H1 (cell line): ENCODE measurements around the gene OGDH.

Experiments used
- CREB1 ChIP-seq: IDR thresholded peaks from 2 replicates; pipeline ENCODE4 v1.6.1; 2012; ENCODE audit warnings: inconsistent platforms
- FOSL1 ChIP-seq: IDR thresholded peaks from 2 replicates; pipeline ENCODE4 v1.6.1; 2011; ENCODE audit warnings: mild to moderate bottlenecking, low read depth, low read length, moderate library complexity; ENCODE audit not compliant: insufficient read depth
- PHF8 ChIP-seq: fragments of 200-600 bp; sonication (generic); conservative IDR thresholded peaks from 2 replicates; pipeline ENCODE4 v1.7.1; 2012; ENCODE audit warnings: low read depth, mild to moderate bottlenecking, inconsistent platforms, low read length, moderate library complexity
- POLR2A ChIP-seq, 2 experiments: IDR thresholded peaks; 1 replicate in 1 of 2; 2 replicates in 1 of 2; pipeline ENCODE4 v1.6.1; 2011; ENCODE audit warnings: low read depth in 2 of 2, low read length in 2 of 2, mild to moderate bottlenecking in 2 of 2; ENCODE audit errors: control extremely low read depth in 1 of 2
- RAD21 ChIP-seq, 2 experiments: IDR thresholded peaks in 1 of 2; conservative IDR thresholded peaks in 1 of 2; 2 replicates each; pipeline ENCODE4 v1.6.1; 2011; ENCODE audit warnings: low read depth in 2 of 2, low read length in 2 of 2, improper control_type of control experiment in 1 of 2, inconsistent platforms in 1 of 2, mild to moderate bottlenecking in 1 of 2, moderate library complexity in 1 of 2
- RFX5 ChIP-seq: IDR thresholded peaks from 2 replicates; pipeline ENCODE4 v1.6.1; 2011; ENCODE audit warnings: low read depth, low read length, improper control_type of control experiment, borderline replicate concordance
- TF ChIP-seq, protein P1 (sequence below), 3 experiments: IDR thresholded peaks; 1 replicate in 2 of 3; 2 replicates in 1 of 3; pipeline versions ENCODE4 v1.5.1 to v1.6.1; 2011; ENCODE audit warnings: low read length in 3 of 3, mild to moderate bottlenecking in 3 of 3, inconsistent platforms in 2 of 3, low read depth in 1 of 3, moderate library complexity in 1 of 3; ENCODE audit not compliant: insufficient read depth in 1 of 3; ENCODE audit errors: control extremely low read depth in 1 of 3
- TF ChIP-seq, protein P2 (sequence below): IDR thresholded peaks from 2 replicates; pipeline ENCODE4 v1.6.1; 2011; ENCODE audit warnings: low read depth, mild to moderate bottlenecking, low read length; ENCODE audit not compliant: insufficient read depth

DNA sequence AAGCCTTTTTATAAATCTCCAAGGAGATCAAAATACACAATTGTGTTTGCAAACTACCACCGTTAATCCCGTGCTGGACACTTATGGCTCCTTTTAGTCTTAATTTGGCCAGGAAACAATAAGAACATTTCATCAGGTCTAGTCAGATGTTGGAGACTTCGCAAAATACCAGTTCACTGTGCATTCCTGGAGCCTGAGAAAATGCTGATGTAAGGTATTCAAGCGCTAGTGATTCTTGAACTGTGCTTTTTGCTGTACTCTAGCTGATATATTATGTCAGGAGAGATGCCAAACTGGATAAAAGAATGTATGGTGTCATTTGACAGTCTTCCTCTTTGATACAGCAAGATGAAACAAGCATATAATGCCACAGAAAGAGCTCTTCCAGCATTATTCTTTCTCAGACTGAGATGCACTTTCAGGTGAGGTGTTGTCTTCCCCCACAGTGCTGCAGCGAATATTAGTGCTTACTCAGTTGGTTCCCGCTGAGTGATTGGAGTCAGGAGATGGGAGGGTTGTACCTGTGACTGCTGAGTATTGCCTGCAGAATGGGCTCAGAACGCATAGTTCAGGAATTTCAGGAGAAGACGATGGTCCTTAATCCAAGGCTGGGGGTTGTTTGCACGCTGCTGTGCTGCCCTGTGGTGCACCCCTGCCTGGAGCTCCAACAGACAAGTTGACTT lies 59.2 kb downstream of the OGDH start:
- TF ChIP-seq FOSL1: no peak
- TF ChIP-seq RFX5: no peak
- no peak for TF ChIP-seq CREB1
- TF ChIP-seq, protein P1, sequence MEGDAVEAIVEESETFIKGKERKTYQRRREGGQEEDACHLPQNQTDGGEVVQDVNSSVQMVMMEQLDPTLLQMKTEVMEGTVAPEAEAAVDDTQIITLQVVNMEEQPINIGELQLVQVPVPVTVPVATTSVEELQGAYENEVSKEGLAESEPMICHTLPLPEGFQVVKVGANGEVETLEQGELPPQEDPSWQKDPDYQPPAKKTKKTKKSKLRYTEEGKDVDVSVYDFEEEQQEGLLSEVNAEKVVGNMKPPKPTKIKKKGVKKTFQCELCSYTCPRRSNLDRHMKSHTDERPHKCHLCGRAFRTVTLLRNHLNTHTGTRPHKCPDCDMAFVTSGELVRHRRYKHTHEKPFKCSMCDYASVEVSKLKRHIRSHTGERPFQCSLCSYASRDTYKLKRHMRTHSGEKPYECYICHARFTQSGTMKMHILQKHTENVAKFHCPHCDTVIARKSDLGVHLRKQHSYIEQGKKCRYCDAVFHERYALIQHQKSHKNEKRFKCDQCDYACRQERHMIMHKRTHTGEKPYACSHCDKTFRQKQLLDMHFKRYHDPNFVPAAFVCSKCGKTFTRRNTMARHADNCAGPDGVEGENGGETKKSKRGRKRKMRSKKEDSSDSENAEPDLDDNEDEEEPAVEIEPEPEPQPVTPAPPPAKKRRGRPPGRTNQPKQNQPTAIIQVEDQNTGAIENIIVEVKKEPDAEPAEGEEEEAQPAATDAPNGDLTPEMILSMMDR (IDR thresholded peaks at IDR 0.05; ENCODE audit: control extremely low read depth in 1 of 3, insufficient read depth in 1 of 3, low read depth in 1 of 3, low read length in 3 of 3): no peak
- TF ChIP-seq POLR2A (IDR thresholded peaks at IDR 0.05; ENCODE audit: control extremely low read depth in 1 of 2, low read depth in 2 of 2, low read length in 2 of 2): no peak
- TF ChIP-seq PHF8: no peak
- no peak for TF ChIP-seq RAD21 (IDR thresholded peaks at IDR 0.05 in 1 of 2, conservative IDR thresholded peaks at IDR 0.05 in 1 of 2; ENCODE audit: low read depth in 2 of 2, low read length in 2 of 2)
- TF ChIP-seq, protein P2, sequence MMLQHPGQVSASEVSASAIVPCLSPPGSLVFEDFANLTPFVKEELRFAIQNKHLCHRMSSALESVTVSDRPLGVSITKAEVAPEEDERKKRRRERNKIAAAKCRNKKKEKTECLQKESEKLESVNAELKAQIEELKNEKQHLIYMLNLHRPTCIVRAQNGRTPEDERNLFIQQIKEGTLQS: no peak
